Heart left ventricle (tissue), 16 donors: Measurements from ENCODE around the gene ARMH3. TPM values are rescaled to one million over a fixed set of nuclear protein-coding genes. Genes with fewer than 3 reads are reported as not detected.

Source experiments
- ATAC-seq, 4 donors: fragments of 200-7000 bp; cut with Tn5 transposase; one replicate each; pipeline ENCODE4 v1.9.1; 2020 to 2022; ENCODE audit warnings: moderate library complexity in 4 of 4, mild to moderate bottlenecking in 3 of 4, moderate number of reproducible peaks in 1 of 4
- DNase-seq, 5 donors: peaks; one replicate each; pipeline ENCODE4 v3.0.0-alpha.2; 2020
- H3K27ac ChIP-seq, 12 donors: fragments of 200-600 bp; sonication (generic) in 4 of 12; one replicate each; pipeline versions ENCODE4 v1.5.0 to v1.8.0; 2016 to 2022; ENCODE audit warnings: mild to moderate bottlenecking in 2 of 12
- H3K27me3 ChIP-seq, 9 donors: fragments of 200-600 bp; sonication (generic) in 2 of 9; one replicate each; pipeline versions ENCODE4 v1.5.1 to v1.8.0; 2016 to 2022; ENCODE audit warnings: mild to moderate bottlenecking in 3 of 9
- H3K36me3 ChIP-seq, 9 donors: fragments of 200-600 bp; sonication (generic) in 2 of 9; one replicate each; pipeline versions ENCODE4 v1.5.0 to v1.8.0; 2018 to 2022; ENCODE audit warnings: mild to moderate bottlenecking in 2 of 9
- H3K4me1 ChIP-seq, 12 donors: fragments of 200-600 bp; sonication (generic) in 4 of 12; one replicate each; pipeline versions ENCODE4 v1.5.0 to v1.8.0; 2016 to 2022; ENCODE audit warnings: mild to moderate bottlenecking in 3 of 12
- H3K4me3 ChIP-seq, 12 donors: fragments of 200-600 bp; sonication (generic) in 4 of 12; one replicate each; pipeline versions ENCODE4 v1.5.0 to v1.8.0; 2017 to 2022; ENCODE audit warnings: mild to moderate bottlenecking in 9 of 12, moderate library complexity in 4 of 12
- H3K9me3 ChIP-seq, 12 donors: fragments of 200-600 bp; sonication (generic) in 4 of 12; one replicate each; pipeline versions ENCODE4 v1.5.0 to v1.8.0; 2016 to 2022; ENCODE audit warnings: mild to moderate bottlenecking in 1 of 12
- POLR2A ChIP-seq, 2 donors: fragments of 450-650 bp; IDR thresholded peaks; one replicate each; pipeline ENCODE4 v1.6.1; 2017; ENCODE audit warnings: antibody characterized with exemption in 2 of 2, mild to moderate bottlenecking in 2 of 2, moderate library complexity in 2 of 2
- WGBS, 4 donors: extraction: QIAGEN DNeasy Blood & Tissue Kit in 2 of 4; methylation state at CpG; one replicate each; pipeline versions ENCODE4 v1.1.5 to v1.1.7; 2013 to 2018; 5-methylcytosine and 5-hydroxymethylcytosine counted together
- intact Hi-C, 10 donors: fragments of 100-400 bp; cut with DNase I; formaldehyde crosslinking; loops; one replicate each; pipeline versions ENCODE4 v1.11.1 to v1.14.2; 2022
- polyA plus RNA-seq, 2 donors: library from polyadenylated mRNA; stranded (reverse); fragments of 200-250 nt; gene quantifications; one replicate each; pipeline ENCODE4 v1.2.3, GENCODE V29; 2013
- total RNA-seq, 9 donors: library from RNA; depleted of rRNA in 2 of 9; stranded (reverse); fragments of >200 nt in 2 of 9; fragmentation: NEBNext Ultra II Directional in 3 of 9; extraction: Animal tissue kit (Norgen Biotek cat#: 25700) in 3 of 9; gene quantifications; one replicate each; pipeline versions ENCODE4 v1.1.0 to v1.2.4, GENCODE V29; 2016 to 2023
- TF ChIP-seq, protein P1 (sequence below), 12 donors: fragments of 200-600 bp; sonication (generic) in 4 of 12; IDR thresholded peaks; one replicate each; pipeline versions ENCODE4 v1.5.0 to v1.8.0; 2018 to 2022; ENCODE audit warnings: antibody characterized with exemption in 12 of 12, mild to moderate bottlenecking in 5 of 12
- donor health status: ischemic (EF 13 %, LVEDD 7.1; RV severe dilation, severe dysfunction).
- donor health status: healthy with polysubstance abuse.
- donor health status: DM: no; HTN: yes; CAD: no.
- donor health status: DM: no; HTN: no; CAD: no.
- donor health status: ischemic (EF 25% LVEDD 6.9; RV normal size, moderate dysfunction).
- donor health status: ischemic (EF 25% LVEDD 5.7; RV mildly dilated, moderate dysfunction).
- donor health status: healthy.
- donor health status: DM: yes; HTN: yes; CAD: no.
- donor health status: ischemic (EF 35%, LVEDD 5.7; RV mildly dilated, moderate dysfunction).
- donor health status: nonischemic (EF 11% LVEDD 7.7; RV severe dilation, severe dysfunction).
- donor health status: DM: yes; HTN: yes; CAD: no.
- donor health status: PGD.
- donor health status: ischemic (EF 29% LVEDD 5.4; RV normal size, mild dysfunction).
- donor health status: nonischemic (EF 23%, LVEDD 6.1; RV moderate dilation, normal function).

ARMH3 gene
- total and polyA plus RNA-seq, 11 donors: 28.5 to 84.2 (median 43.9) TPM

DNA sequence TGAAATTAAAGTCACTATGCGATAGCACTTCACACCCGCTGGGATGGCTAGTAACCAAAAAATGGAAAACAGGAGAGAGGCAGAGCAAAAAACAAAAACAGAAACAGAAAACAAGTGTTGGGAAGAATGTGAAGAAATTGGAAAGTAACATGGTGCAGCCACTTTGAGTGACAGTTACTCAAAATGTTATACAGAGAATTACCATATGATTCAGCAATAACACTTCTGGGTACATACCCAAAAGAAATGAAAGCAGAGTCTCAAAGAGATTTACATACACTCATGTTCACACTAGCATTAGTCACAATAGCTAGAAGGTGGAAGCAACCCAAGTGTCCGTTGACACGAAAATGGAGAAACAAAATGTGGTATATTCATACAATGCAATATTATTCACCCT, 123.8 kb downstream of the ARMH3 start:
- intact Hi-C loops: no loop called here
- Histone ChIP-seq H3K36me3 (peaks cover 0 to 21% (median 5%) of the 10 kb centered on the region in 9 donors), H3K27ac (no peak overlapping the region), H3K27me3 (no peaks in the 10 kb centered on the region), H3K9me3 (no peaks in the 10 kb centered on the region), H3K4me3 (no peak overlapping the region), H3K4me1 (peaks cover 0 to 26% (median 3%) of the 10 kb centered on the region in 12 donors)
- no peak for ATAC-seq
- TF ChIP-seq, protein P1, sequence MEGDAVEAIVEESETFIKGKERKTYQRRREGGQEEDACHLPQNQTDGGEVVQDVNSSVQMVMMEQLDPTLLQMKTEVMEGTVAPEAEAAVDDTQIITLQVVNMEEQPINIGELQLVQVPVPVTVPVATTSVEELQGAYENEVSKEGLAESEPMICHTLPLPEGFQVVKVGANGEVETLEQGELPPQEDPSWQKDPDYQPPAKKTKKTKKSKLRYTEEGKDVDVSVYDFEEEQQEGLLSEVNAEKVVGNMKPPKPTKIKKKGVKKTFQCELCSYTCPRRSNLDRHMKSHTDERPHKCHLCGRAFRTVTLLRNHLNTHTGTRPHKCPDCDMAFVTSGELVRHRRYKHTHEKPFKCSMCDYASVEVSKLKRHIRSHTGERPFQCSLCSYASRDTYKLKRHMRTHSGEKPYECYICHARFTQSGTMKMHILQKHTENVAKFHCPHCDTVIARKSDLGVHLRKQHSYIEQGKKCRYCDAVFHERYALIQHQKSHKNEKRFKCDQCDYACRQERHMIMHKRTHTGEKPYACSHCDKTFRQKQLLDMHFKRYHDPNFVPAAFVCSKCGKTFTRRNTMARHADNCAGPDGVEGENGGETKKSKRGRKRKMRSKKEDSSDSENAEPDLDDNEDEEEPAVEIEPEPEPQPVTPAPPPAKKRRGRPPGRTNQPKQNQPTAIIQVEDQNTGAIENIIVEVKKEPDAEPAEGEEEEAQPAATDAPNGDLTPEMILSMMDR (IDR thresholded peaks at IDR 0.05): no peak
- no peak for TF ChIP-seq POLR2A (IDR thresholded peaks at IDR 0.05)
- no peak for DNase-seq
- whole genome bisulfite sequencing, 4 donors: 90 to 98% (median 93%) methylated on average over 4 of the region's 4 CpGs

DNA sequence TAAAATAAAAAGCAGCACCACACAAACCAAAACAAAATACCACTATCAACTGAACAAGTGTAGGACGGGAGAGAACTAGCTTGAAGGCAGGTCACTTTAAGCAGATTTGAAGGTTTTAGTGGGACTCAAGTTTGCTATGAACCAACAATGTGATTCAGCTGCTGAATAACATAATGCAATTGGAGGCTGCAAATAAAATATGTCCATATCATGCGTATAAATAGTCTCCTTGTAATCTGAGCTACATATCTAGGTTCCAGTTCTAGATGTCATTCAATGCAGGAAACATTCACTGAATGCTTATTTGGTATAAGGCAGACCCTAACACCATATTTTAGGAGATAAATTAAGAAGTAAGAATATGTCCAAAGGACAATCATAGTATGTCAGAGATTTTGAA, 130.9 kb downstream of the ARMH3 start:
- no peak for TF ChIP-seq POLR2A (IDR thresholded peaks at IDR 0.05)
- TF ChIP-seq, protein P1 (IDR thresholded peaks at IDR 0.05): no peak
- DNase-seq: no peak
- H3K36me3 ChIP-seq: peaks cover 0 to 31% (median 5%) of the 10 kb centered on the region in 9 donors
- H3K4me3 ChIP-seq: no peak overlapping the region
- no peak overlapping the region for H3K27ac ChIP-seq
- H3K9me3 ChIP-seq: no peaks in the 10 kb centered on the region
- 86 to 93% (median 89%) methylated on average over 2 of the region's 2 CpGs for WGBS, 4 donors
- intact Hi-C loops: no loop called here
- no peak for ATAC-seq
- peaks cover 0 to 15% (median under 1%) of the 10 kb centered on the region in 12 donors for H3K4me1 ChIP-seq
- H3K27me3 ChIP-seq: no peaks in the 10 kb centered on the region

DNA sequence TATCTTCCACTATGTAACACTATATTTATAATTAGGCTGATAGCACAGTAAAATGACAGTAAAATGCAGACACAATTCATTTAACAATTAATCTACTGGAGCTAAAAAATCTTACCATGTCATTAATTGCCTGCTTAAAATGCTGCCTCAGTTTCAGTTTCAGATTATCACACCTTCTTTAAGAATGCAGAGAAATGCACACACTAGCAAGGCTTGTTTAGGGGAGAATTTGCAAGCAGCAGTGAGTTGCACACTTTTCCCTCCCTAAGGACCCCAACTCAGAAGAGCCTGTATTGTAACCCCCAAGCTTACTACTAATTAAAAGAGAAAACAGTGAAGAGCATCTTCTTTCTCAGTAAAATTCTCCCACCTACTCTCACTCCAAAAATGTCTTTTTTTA, 132.7 kb downstream of the ARMH3 start:
- Histone ChIP-seq H3K27ac (no peak overlapping the region), H3K9me3 (no peaks in the 10 kb centered on the region), H3K4me1 (peaks cover 0 to 21% (median 4%) of the 10 kb centered on the region in 12 donors), H3K36me3 (peaks cover 0 to 27% (median under 1%) of the 10 kb centered on the region in 9 donors), H3K27me3 (no peaks in the 10 kb centered on the region), H3K4me3 (no peak overlapping the region)
- ATAC-seq (no peak), DNase-seq (no peak)
- TF ChIP-seq POLR2A (IDR thresholded peaks at IDR 0.05): no peak
- TF ChIP-seq, protein P1 (IDR thresholded peaks at IDR 0.05): no peak
- intact Hi-C loops: no loop called here

DNA sequence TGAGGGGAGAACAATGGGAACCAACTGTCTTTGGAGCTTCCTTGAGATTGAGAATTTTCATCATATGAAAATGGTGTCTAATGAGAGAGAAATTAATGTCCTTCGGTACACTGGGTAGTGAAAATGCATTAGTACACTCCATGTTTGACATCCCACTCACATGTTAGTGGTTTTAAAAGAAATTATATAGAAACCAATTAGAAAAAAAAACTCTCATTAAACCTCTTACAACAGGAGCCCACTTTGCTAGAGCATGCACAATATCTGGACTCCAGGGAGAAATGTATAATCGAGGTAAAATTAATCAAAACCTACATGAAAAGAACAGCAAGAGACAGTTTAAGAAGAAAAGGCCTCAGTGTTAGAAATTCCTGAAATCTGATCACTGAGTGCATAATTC, 133.1 kb downstream of the ARMH3 start:
- H3K27me3 ChIP-seq: no peaks in the 10 kb centered on the region
- no peaks in the 10 kb centered on the region for H3K9me3 ChIP-seq
- DNase-seq (no peak), ATAC-seq (no peak)
- no peak overlapping the region for H3K27ac ChIP-seq
- no peak overlapping the region for H3K4me3 ChIP-seq
- intact Hi-C loops: no loop called here
- WGBS, 4 donors: 93 to 95% (median 93%) methylated on average over 2 of the region's 2 CpGs
- peaks cover 0 to 21% (median 4%) of the 10 kb centered on the region in 12 donors for H3K4me1 ChIP-seq
- peaks cover 0 to 22% (median 0%) of the 10 kb centered on the region in 9 donors for H3K36me3 ChIP-seq
- TF ChIP-seq POLR2A (IDR thresholded peaks at IDR 0.05): no peak
- TF ChIP-seq, protein P1 (IDR thresholded peaks at IDR 0.05): no peak
